Astrocyte (in vitro differentiated cells and primary cell): ENCODE results near the gene FASN.

ENCODE experiments used
- EZH2 ChIP-seq: IDR thresholded peaks from 2 replicates; pipeline ENCODE4 v1.6.1; 2012; ENCODE audit warnings: mild to moderate bottlenecking, low read length, inconsistent platforms; ENCODE audit not compliant: insufficient read depth
- TF ChIP-seq, protein P1 (sequence below): IDR thresholded peaks from 2 replicates; pipeline ENCODE4 v1.5.1; 2011; ENCODE audit warnings: low read depth, mild to moderate bottlenecking, inconsistent platforms, low read length, moderate library complexity; ENCODE audit not compliant: insufficient read depth

GRCh38 chr17:82108038-82108437 is 10.0 kb upstream of the FASN start:
- TF ChIP-seq, protein P1, sequence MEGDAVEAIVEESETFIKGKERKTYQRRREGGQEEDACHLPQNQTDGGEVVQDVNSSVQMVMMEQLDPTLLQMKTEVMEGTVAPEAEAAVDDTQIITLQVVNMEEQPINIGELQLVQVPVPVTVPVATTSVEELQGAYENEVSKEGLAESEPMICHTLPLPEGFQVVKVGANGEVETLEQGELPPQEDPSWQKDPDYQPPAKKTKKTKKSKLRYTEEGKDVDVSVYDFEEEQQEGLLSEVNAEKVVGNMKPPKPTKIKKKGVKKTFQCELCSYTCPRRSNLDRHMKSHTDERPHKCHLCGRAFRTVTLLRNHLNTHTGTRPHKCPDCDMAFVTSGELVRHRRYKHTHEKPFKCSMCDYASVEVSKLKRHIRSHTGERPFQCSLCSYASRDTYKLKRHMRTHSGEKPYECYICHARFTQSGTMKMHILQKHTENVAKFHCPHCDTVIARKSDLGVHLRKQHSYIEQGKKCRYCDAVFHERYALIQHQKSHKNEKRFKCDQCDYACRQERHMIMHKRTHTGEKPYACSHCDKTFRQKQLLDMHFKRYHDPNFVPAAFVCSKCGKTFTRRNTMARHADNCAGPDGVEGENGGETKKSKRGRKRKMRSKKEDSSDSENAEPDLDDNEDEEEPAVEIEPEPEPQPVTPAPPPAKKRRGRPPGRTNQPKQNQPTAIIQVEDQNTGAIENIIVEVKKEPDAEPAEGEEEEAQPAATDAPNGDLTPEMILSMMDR, result no peak
- no peak for TF ChIP-seq EZH2
